ENCODE results near the gene THBS4.
"Not testable (repeated sequence)": the region's sequence is repeated elsewhere in the genome, so short reads cannot be mapped to it uniquely, and the experiment has no call there.

The THBS4 gene

GRCh38 chr5:80091792-80092192 lies 56.6 kb downstream of the THBS4 start:
- H3K27me3 ChIP-seq (ENCODE audit: low read length); H4K20me1 ChIP-seq (ENCODE audit: low read depth, low read length); H3F3A ChIP-seq (ENCODE audit: insufficient read depth); H3K9me3 ChIP-seq (ENCODE audit: insufficient read depth, low read length); H3K9ac ChIP-seq (ENCODE audit: low read length); H3K27ac ChIP-seq (ENCODE audit: low read depth, low read length); H3K36me3 ChIP-seq (ENCODE audit: low read length); H3K79me2 ChIP-seq (ENCODE audit: insufficient read depth, low read length); H3K9me2 ChIP-seq (replicated peaks; ENCODE audit: insufficient read depth, low read length); H3K4me2 ChIP-seq (ENCODE audit: low read depth, low read length, poor library complexity, severe bottlenecking); H3K4me3 ChIP-seq (ENCODE audit: insufficient read depth, low read length, poor library complexity, severe bottlenecking); H2AFZ ChIP-seq (ENCODE audit: low read depth, low read length, severe bottlenecking): not testable (repeated sequence)
- TF ChIP-seq CTCF (IDR thresholded peaks at IDR 0.05; ENCODE audit: insufficient read depth, low read length, poor library complexity, severe bottlenecking) = peak; percentile 50

- Histone ChIP-seq H3F3A (ENCODE audit: insufficient read depth) (no peaks in the 10 kb centered on the region), H3K27ac (ENCODE audit: low read depth, low read length) (no peak overlapping the region), H3K9ac (ENCODE audit: low read length) (no peak overlapping the region), H3K79me2 (ENCODE audit: insufficient read depth, low read length) (no peaks in the 10 kb centered on the region), H3K36me3 (ENCODE audit: low read length) (no peaks in the 10 kb centered on the region), H4K20me1 (ENCODE audit: low read depth, low read length) (no peaks in the 10 kb centered on the region), H3K27me3 (ENCODE audit: low read length) (no peaks in the 10 kb centered on the region), H3K4me3 (ENCODE audit: insufficient read depth, low read length, poor library complexity, severe bottlenecking) (no peak overlapping the region), H3K9me2 (replicated peaks; ENCODE audit: insufficient read depth, low read length) (no peaks in the 10 kb centered on the region), H3K9me3 (ENCODE audit: insufficient read depth, low read length) (no peaks in the 10 kb centered on the region), H3K4me2 (ENCODE audit: low read depth, low read length, poor library complexity, severe bottlenecking) (no peak overlapping the region), H2AFZ (ENCODE audit: low read depth, low read length, severe bottlenecking) (no peak overlapping the region)
- TF ChIP-seq CTCF (IDR thresholded peaks at IDR 0.05; ENCODE audit: insufficient read depth, low read length, poor library complexity, severe bottlenecking) (no peak), EZH2phosphoT487 (conservative IDR thresholded peaks at IDR 0.05; ENCODE audit: low read length) (no peak)
Observed at GRCh38 chr5:80092486-80093107, 57.4 kb downstream of the THBS4 start.

GRCh38 chr5:80093796-80094195 lies 58.6 kb downstream of the THBS4 start:
- no peak overlapping the region for H3K9ac ChIP-seq (ENCODE audit: low read length)
- no peaks in the 10 kb centered on the region for H3F3A ChIP-seq (ENCODE audit: insufficient read depth)
- no peaks in the 10 kb centered on the region for H3K36me3 ChIP-seq (ENCODE audit: low read length)
- H3K9me2 ChIP-seq (replicated peaks; ENCODE audit: insufficient read depth, low read length) = no peaks in the 10 kb centered on the region
- no peaks in the 10 kb centered on the region for H3K27me3 ChIP-seq (ENCODE audit: low read length)
- H4K20me1 ChIP-seq (ENCODE audit: low read depth, low read length) = no peaks in the 10 kb centered on the region
- no peak for TF ChIP-seq EZH2phosphoT487 (conservative IDR thresholded peaks at IDR 0.05; ENCODE audit: low read length)
- TF ChIP-seq CTCF (IDR thresholded peaks at IDR 0.05; ENCODE audit: insufficient read depth, low read length, poor library complexity, severe bottlenecking) = no peak
- H3K79me2 ChIP-seq (ENCODE audit: insufficient read depth, low read length) = no peaks in the 10 kb centered on the region
- H2AFZ ChIP-seq (ENCODE audit: low read depth, low read length, severe bottlenecking) = no peak overlapping the region
- no peak overlapping the region for H3K4me3 ChIP-seq (ENCODE audit: insufficient read depth, low read length, poor library complexity, severe bottlenecking)
- H3K4me2 ChIP-seq (ENCODE audit: low read depth, low read length, poor library complexity, severe bottlenecking) = no peak overlapping the region
- no peak overlapping the region for H3K27ac ChIP-seq (ENCODE audit: low read depth, low read length)
- H3K9me3 ChIP-seq (ENCODE audit: insufficient read depth, low read length) = no peaks in the 10 kb centered on the region
